ENCODE measurements around the gene MAN2C1.

The MAN2C1 gene

DNA sequence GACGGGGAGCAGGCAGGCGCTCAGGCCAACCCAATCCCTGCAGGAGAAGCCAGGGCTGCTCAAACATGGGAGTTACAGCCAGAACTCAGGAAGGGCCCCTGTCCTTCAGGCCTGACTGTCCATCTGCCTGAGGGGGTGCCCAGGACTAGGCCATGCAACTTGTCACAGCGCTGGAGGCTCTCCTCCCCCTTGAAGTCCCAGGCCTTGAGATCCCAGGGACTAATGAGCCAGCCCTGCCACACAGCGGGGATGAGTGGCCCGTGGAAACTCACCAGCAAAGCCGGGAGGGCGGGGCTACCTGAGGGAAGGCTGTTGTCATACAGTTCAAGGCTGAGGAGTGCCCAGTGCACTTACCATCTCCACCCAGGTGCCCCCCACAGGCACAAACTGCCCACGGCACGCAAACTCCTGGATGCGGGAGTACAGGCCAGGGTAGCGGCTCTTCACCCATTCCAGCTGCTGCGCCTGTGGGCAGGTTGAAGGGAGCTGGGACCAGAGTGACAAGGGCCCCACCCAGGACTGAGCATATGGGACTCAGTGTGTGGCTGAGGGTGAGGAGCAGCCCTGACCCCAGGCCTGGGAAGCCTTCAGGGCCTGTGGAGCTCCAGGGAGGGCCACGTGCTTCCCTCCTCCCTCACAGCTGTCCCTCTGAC lies 6.3 kb downstream of the MAN2C1 start:
- TF ChIP-seq, protein P1, sequence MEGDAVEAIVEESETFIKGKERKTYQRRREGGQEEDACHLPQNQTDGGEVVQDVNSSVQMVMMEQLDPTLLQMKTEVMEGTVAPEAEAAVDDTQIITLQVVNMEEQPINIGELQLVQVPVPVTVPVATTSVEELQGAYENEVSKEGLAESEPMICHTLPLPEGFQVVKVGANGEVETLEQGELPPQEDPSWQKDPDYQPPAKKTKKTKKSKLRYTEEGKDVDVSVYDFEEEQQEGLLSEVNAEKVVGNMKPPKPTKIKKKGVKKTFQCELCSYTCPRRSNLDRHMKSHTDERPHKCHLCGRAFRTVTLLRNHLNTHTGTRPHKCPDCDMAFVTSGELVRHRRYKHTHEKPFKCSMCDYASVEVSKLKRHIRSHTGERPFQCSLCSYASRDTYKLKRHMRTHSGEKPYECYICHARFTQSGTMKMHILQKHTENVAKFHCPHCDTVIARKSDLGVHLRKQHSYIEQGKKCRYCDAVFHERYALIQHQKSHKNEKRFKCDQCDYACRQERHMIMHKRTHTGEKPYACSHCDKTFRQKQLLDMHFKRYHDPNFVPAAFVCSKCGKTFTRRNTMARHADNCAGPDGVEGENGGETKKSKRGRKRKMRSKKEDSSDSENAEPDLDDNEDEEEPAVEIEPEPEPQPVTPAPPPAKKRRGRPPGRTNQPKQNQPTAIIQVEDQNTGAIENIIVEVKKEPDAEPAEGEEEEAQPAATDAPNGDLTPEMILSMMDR (IDR thresholded peaks at IDR 0.05; ENCODE audit: insufficient read depth, low read depth, low read length, missing control alignments), result no peak
- H3K4me3 ChIP-seq (ENCODE audit: low read depth, low read length), result no peak overlapping the region
- DNase-seq (ENCODE audit: low read depth), result no peak

DNA sequence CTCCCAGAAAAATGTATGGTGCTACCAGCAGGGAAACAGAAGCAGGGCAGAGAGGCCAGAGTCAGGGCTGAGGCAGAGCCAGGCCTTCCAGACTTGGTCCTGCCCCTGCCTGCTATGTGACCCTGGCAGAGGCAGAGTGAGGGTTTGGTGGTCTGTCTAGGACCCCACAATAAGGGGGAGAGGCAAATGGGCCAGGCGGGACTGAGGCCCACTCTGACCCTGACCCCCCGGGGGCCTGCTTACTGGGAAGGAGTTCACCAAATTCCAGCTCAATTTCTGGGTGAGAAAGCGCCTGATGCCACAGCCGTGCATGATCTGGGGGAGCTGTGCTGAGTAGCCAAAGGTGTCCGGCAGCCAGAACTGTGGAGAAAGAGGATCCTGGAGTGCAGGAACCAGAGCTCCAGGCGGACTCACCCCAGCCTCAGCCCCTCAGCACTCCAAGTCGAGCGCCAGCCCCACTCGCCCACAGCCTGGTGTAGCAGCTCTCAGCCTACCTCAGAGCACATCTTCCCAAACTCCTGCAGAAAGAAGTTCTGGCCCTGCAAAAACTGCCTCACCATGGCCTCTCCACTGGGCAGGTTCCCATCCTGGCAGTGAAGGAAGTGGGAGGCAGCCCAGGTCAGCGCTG lies 6.9 kb downstream of the MAN2C1 start:
- TF ChIP-seq, protein P1 (IDR thresholded peaks at IDR 0.05; ENCODE audit: insufficient read depth, low read depth, low read length, missing control alignments), result no peak
- no peak for DNase-seq (ENCODE audit: low read depth)
- H3K4me3 ChIP-seq (ENCODE audit: low read depth, low read length), result no peak overlapping the region

DNA sequence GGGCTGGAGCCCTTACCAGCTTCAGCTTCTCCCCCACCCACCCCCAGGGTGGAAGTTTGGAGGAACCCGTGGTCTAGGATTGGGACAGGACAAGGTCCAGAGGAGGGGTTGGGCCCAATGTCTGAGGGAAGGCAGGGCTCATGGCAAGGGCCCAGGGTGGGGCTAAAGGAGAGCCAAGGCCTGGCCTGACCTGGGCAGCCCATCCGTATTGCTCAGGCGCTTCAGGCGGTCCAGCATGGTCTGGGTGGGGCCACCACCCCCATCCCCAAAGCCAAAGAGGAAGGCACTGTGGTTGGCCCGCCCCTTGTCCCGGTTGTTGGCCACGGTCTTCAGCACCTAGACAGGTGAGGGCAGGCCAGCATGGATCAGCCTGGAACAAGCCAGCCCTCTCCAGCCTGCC lies 7.6 kb downstream of the MAN2C1 start:
- TF ChIP-seq, protein P1 (IDR thresholded peaks at IDR 0.05; ENCODE audit: insufficient read depth, low read depth, low read length, missing control alignments), result no peak
- no peak overlapping the region for H3K4me3 ChIP-seq (ENCODE audit: low read depth, low read length)
- no peak for DNase-seq (ENCODE audit: low read depth)

DNA sequence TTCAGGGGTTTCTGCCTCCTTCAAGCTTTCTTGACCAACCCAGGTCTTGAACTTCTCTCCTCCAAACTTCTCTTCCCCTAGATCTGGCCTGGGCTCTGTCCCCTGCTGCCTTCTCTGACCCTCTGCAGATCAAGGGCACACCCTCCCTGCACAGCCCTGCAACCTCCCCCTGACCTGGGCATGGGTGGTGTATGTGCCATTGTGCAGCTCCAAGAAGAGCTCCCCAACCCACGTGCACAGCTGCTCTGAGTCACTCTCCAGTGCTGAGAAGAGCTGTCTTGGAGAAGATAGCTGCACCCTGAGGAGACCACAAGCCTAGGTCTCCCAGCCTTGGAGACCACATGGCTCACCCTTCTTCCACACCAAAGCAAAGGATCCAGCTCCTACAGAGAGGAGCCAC lies 8.0 kb downstream of the MAN2C1 start:
- no peak overlapping the region for H3K4me3 ChIP-seq (ENCODE audit: low read depth, low read length)
- TF ChIP-seq, protein P1 (IDR thresholded peaks at IDR 0.05; ENCODE audit: insufficient read depth, low read depth, low read length, missing control alignments), result no peak
- no peak for DNase-seq (ENCODE audit: low read depth)

DNA sequence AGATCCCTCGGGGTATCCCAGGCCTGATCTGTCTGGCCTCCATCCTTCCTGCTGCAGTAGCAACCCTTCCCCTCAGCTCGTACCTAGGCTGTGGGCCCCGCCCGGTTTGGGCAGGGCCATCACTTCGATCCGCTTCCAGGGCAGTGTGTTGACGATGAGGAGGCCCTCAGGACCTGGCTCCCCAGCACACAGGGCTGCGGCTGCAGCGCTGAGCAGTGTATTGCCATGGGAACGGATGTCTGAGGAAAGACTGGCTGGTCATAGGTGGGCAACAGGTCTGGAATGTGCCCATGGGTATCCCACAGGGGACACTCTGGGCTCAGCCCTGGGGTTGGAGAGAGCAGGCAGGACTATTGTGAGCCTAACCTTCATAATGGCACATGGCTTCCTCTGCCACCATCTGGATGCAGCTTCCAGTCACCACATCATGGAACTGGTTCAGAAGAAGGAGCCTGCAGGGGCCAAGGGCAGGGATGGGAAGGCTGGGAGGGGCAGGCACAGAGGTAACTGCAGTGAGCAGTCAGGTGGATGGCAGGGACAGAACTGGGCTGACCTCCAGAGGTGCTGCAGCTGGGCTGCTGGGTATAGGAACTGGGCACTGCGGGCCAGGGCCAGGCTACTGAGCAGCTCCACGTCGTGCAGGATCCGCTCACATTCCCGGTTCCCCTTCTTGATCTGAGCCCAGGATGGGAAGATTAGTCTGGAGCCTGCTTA lies 8.7 kb downstream of the MAN2C1 start:
- DNase-seq (ENCODE audit: low read depth), result no peak
- TF ChIP-seq, protein P1 (IDR thresholded peaks at IDR 0.05; ENCODE audit: insufficient read depth, low read depth, low read length, missing control alignments), result no peak
- no peak overlapping the region for H3K4me3 ChIP-seq (ENCODE audit: low read depth, low read length)

DNA sequence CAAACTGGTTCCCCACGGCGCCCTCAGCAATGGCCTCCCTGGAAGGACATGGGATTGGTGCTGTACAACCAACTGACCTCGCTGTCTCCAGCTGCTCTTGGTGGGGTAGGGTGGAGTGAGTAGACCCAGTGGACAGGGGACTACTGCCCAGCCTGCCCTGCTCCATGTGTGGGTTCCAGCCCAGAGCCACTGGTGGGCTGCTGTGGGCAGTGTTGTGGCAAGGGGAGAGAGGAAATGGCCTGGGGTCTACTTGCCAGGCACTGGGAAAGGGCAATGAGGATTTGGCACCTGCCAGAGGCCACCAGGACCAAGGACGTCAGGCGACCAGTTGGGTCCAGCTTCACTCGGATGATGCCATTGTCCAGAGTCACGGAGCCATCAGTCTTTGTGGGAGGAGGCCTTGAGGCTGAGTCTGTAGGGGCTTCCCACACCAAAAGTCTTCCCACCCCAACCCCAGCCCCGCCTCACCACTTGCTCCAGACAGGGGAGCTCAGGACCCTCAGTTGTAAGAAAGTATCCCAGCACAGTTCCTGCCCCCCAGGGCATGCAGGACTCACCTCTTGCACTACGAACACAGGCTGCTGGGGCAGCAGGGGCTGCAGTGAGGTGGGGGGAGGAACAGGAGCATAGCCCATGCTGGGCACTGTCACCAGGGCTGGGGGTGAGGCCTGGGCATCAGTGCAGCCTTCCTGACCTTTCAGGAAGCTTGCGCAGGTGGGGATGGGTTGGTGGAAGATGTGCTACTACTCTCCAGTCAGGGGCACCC lies 9.5 kb downstream of the MAN2C1 start:
- no peak overlapping the region for H3K4me3 ChIP-seq (ENCODE audit: low read depth, low read length)
- TF ChIP-seq, protein P1 (IDR thresholded peaks at IDR 0.05; ENCODE audit: insufficient read depth, low read depth, low read length, missing control alignments), result no peak
- DNase-seq (ENCODE audit: low read depth), result no peak
